GM18498 (cell line): Measurements from ENCODE around the gene A1CF.

Experiments
- ATAC-seq: cut with Tn5 transposase; IDR thresholded peaks from one replicate; pipeline ENCODE4 v1.9.1; 2021; ENCODE audit warnings: mild to moderate bottlenecking, moderate library complexity; ENCODE audit not compliant: unreplicated experiment

The A1CF gene

DNA sequence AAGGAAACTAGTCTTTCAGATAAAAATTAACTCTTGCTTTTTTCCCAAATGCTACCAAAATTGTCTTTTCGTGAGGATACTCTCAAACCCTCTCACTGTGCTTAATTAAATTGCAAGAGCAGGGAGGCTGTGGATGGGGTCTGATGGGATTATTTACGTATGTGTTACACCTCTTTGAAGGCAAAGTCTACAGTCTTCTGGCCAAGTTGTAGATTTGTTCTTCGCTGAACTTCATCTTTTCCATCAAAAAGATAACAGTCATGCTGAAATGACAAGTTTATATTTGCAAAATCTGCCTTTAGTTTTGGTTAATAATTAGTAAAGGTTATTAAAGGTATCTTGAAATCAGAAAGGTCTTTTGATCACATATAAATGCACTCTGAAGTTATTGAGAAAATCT lies 22.7 kb downstream of the A1CF start:
- no peak for ATAC-seq

DNA sequence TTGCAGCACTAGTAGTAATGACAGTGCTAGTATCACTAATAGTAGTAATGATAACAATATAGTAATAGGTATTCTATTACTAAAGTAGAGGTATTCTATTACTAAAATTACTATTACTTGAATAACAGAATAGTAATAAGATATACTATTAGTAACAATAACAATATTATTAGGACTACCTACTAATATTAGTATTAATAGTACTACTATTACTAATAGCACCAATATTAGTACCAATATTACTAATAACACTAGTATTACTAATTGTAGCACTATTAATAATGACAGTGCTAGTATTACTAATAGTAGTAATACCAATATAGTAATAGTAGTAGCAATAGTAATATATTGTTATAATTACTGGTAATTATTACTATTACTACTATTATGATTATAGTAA lies 24.1 kb downstream of the A1CF start:
- no peak for ATAC-seq

DNA sequence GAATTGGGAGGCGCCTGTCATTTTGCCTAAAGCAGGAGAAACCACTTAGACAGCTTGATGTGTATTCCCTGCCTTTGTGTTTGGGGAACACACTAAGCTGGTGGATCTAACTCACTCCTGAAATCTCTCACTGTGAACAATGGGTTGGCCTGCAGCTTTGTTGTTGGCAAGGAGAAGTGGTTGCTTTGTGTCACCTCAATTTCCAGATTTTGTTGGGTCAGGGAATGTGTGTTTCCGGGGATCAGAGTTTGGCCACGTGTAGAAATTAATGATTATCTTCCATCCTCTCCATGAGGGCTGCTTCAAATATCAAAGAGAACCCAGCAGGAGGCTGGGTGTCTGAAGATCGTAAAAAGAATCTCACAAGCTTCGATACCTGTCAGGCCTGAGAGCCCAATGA lies 27.8 kb downstream of the A1CF start:
- ATAC-seq = no peak

DNA sequence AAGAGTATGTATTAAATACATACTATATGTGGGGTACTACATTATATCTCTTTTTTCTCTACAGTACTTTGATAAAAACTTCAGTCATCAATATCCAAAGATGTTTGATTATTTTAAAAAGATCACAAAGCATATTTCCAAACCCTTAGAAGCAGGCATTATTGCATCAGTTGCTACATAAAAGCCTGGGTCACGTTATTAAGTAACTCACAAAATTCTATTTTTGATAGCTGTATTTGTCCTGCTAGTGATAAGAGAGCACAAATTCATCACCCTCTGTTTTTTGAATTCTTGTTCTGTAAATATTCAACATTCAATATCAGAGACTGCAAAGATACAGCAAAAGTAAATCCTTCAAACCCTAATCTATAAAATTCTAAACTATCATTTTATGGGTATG lies 30.0 kb downstream of the A1CF start:
- no peak for ATAC-seq

DNA sequence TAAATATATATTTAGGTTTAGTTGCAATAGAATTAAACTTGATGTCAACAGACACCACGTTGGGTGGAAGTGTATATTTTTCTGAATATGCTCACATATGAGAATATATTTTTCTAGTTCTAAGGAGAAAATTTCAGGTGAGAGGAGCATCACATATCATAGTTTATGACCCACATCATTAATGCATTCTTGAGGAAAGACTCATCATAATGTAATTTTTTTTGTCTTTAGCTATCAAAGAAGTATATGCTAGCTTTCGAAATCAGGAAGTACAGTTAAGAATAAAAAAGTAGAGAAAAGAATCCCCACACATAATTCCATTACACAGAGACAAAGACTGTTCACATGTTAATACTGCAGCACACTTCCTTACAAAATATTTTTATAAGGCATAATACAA lies 30.4 kb downstream of the A1CF start:
- ATAC-seq = no peak

DNA sequence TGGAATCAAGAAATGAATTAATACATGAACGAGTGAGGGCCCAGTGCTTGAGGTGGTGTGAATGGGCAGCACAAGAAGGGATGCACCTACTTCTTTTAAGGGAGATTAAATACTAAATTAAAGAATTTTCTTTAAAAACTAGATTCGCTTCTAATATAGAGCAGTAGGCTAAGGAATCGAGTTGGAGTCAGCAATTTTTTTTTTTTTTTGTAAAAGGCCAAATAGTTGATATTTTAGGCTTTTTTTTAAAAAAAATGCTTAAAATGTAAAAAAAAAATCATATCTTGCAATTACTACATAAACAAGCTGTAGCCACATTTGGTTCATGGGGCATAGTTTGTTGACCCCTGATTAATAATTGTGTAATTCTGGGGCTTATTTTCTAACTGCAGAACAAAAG lies 31.9 kb downstream of the A1CF start:
- ATAC-seq = no peak

GRCh38 chr10:50851884-50852671 lies 33.3 kb downstream of the A1CF start:
- no peak for ATAC-seq

- ATAC-seq = no peak
Observed at GRCh38 chr10:50850578-50851230, 34.7 kb downstream of the A1CF start.

DNA sequence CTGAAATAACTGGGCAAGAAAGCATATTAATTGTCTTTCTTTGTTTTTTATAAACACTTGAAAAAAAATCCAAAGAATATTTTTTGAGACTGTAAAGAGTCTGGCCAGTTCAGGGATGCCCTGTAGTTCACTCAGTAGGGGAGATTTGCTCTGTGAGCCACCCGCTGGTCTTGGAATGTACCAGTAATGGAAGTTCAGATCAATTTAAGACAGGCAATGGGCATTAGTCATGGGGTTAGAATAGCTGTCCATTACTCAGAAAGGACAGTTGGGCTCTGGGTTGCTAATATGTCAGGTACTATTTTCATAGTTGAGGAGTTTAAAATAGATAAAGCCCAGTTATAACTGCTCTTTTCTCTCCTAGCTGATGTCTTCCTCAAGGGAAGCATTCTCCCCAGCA lies 38.7 kb downstream of the A1CF start:
- ATAC-seq = no peak

- no peak for ATAC-seq
Observed at GRCh38 chr10:50837095-50837494, 48.3 kb downstream of the A1CF start.

GRCh38 chr10:50832171-50832751 lies 53.2 kb downstream of the A1CF start:
- ATAC-seq = no peak

DNA sequence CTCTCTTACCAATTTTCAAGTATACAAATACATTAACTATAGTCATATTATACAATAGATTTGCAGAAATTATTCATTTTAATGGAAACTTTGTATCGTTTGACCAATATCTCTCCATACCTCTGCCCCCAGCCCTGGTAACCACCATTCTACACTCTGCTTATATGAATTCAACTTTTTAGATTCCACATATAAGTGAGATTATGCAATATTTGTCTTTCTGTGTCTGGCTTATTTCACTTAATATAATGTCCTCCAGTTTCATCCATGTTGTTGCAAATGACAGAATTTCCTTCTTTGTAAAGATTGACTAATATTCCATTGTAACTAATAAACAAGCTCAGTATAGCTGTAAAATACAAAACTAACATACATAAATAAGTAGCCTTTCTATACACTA lies 55.4 kb downstream of the A1CF start:
- no peak for ATAC-seq

DNA sequence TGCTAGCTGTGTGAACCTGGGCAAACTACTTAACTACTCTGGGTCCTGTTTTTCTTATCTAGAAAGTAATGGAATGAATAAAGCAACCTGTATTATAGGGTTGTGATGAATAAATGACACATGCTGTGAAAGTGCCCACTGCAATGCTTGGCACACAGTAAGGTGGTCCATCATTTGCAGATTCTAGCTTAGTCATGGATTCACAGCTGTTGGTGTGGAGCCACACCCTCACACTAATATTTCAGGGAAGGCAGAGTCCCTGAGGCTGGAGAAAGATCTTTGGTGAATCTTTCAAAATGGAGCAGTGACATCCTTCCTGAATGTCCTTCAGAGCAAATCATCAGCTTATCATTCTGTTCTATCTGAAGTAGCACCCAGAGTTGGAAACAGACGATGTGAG lies 60.6 kb downstream of the A1CF start:
- no peak for ATAC-seq

- ATAC-seq = no peak
Observed at GRCh38 chr10:50823789-50824188, 61.6 kb downstream of the A1CF start.

GRCh38 chr10:50809596-50809995 lies 75.8 kb downstream of the A1CF start:
- ATAC-seq = no peak

DNA sequence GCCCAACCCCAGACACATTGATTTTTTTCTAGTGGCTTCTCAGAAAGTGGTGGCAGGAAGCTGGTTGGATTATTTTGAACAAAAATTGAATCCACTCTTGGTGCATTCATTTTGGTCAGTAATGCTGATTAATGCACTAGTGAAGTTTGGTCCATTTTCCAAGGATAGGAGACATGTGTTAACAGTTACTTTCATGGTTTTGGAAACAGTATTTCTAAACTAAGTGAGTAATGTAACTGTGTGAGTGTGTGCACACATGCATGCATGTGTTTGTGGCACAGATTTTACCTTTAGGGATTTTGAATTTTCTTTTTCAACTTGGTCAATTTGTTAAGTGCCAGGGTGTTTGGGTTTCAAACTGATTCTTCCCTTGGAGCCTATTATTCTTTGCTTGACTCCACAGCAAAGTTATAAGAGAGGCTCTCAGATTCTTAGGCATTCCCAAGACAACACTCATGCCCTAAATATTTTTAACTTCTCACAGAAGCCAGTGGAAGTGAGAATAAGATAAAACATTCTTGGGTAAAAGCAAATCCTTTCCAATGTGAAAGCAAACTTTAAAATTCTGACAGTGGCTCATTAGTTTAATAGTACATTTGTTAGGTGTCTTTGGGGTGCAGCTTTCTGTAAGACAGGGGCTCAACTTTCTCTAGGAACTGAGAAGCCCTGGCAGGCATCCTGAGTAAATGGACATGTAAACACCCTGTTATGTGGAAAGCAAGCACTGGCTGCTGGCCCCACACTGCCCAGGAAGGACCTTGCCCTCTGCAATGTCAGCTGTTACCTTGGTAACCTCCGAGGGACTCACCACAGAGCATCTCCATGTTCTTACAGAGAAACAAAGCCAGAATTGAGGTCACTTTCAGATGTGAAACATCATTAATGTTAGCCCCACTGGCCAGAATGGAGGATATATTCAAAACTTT lies 77.3 kb downstream of the A1CF start:
- ATAC-seq = no peak

GRCh38 chr10:50805981-50806622 lies 79.3 kb downstream of the A1CF start:
- ATAC-seq = no peak

DNA sequence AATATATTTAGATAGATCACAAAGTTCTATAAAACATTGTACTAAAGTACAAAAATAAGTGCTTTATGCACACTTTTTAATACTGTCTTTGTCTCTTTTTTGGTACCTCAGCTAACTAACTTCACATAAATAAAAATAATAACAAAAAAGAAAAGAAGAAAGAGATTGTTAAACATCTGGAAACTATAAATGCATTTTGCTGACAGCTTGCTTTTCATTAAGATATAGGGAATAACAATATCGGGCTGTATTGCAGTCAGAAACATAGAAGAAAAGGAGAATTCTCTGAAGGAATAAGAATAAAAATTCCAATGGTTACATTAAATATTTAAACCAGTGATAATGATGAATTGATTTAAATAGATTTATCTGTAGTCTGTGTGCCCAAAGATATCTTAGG lies 85.8 kb downstream of the A1CF start:
- ATAC-seq = no peak

DNA sequence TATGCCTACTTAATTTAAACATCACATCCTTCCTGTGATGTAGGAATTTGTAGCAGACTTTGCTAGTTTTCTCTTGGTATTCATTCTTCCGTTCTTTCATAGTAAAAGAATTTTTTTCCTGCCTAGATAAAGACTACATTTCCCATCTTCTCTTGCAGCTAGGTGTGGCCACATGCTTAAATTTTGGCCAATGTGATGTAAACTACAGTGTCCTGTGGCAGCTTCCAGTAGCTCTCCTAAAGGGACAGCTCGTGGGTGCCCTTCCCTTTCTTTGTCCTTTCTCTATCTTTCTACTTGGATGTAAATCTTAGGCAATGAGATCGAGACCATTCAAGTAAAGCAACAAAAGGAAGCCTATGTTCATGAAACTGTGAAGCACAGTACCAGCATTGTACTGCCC lies 87.1 kb downstream of the A1CF start:
- ATAC-seq = no peak

- no peak for ATAC-seq
Observed at GRCh38 chr10:50796693-50797092, 88.7 kb downstream of the A1CF start.

- no peak for ATAC-seq
Observed at GRCh38 chr10:50794490-50794889, 90.9 kb downstream of the A1CF start.
